HG03175 (cell line): ENCODE results near the gene CDK2.
"Not testable (repeated sequence)": the region's sequence is repeated elsewhere in the genome, so short reads cannot be mapped to it uniquely, and the experiment has no call there.

Experiments
- ATAC-seq: cut with Tn5 transposase; IDR thresholded peaks from one replicate; pipeline ENCODE4 v1.9.1; 2021; ENCODE audit warnings: mild to moderate bottlenecking, moderate library complexity; ENCODE audit not compliant: unreplicated experiment

The CDK2 gene

GRCh38 chr12:55966408-55967281, at the start of gene CDK2:
TSS of gene CDK2 (plus strand) at chr12:55966830. CDS start at chr12:55967009, 179 bp downstream.
- ATAC-seq = peak; percentile 97

- not testable (repeated sequence) for ATAC-seq
Observed at GRCh38 chr12:55919032-55919431, 47.6 kb upstream of the CDK2 start.

GRCh38 chr12:55922126-55922525, 44.5 kb upstream of the CDK2 start:
- ATAC-seq = no peak

GRCh38 chr12:55923648-55924047, 43.0 kb upstream of the CDK2 start:
- ATAC-seq = not testable (repeated sequence)

GRCh38 chr12:55925371-55925770, 41.3 kb upstream of the CDK2 start:
- no peak for ATAC-seq

- no peak for ATAC-seq
Observed at GRCh38 chr12:55925870-55926737, 40.5 kb upstream of the CDK2 start.

GRCh38 chr12:55926738-55927587, 39.7 kb upstream of the CDK2 start:
- peak; percentile 49 for ATAC-seq

- peak; percentile 36 for ATAC-seq
Observed at GRCh38 chr12:55927588-55928502, 38.8 kb upstream of the CDK2 start, which contains the start of gene PYM1. TSS of gene PYM1 (minus strand) at chr12:55927894. CDS start at chr12:55927761, 133 bp downstream.

GRCh38 chr12:55929306-55929791, 37.3 kb upstream of the CDK2 start:
- peak; percentile 37 for ATAC-seq

- no peak for ATAC-seq
Observed at GRCh38 chr12:55930771-55931316, 35.8 kb upstream of the CDK2 start, which contains the start of gene DGKA. TSS of gene DGKA (plus strand) at chr12:55931162. CDS start at chr12:55936504, 5,342 bp downstream.

- no peak for ATAC-seq
Observed at GRCh38 chr12:55931317-55931779, 35.3 kb upstream of the CDK2 start.

GRCh38 chr12:55931780-55932550, 34.7 kb upstream of the CDK2 start:
- no peak for ATAC-seq

- ATAC-seq = no peak
Observed at GRCh38 chr12:55932551-55932910, 34.1 kb upstream of the CDK2 start.

GRCh38 chr12:55933169-55933798, 33.3 kb upstream of the CDK2 start:
- no peak for ATAC-seq

GRCh38 chr12:55933799-55934742, 32.6 kb upstream of the CDK2 start:
- ATAC-seq = no peak

GRCh38 chr12:55934773-55935172, 31.9 kb upstream of the CDK2 start:
- no peak for ATAC-seq

- ATAC-seq = no peak
Observed at GRCh38 chr12:55935738-55936151, 30.9 kb upstream of the CDK2 start.
